Sigmoid colon (tissue), 4 donors: ENCODE data around the gene BIVM.

ENCODE experiments used
- CTCF ChIP-seq, 4 experiments: fragments of 450-650 bp in 3 of 4; fragments of 200-600 bp in 1 of 4; IDR thresholded peaks; one replicate each; pipeline ENCODE4 v1.5.1; 2016 to 2019; ENCODE audit warnings: antibody characterized with exemption in 4 of 4, mild to moderate bottlenecking in 3 of 4, moderate library complexity in 2 of 4
- EP300 ChIP-seq, 4 donors: sonication (generic); formaldehyde crosslinking; IDR thresholded peaks; one replicate each; pipeline ENCODE4 v1.6.1; 2017; ENCODE audit warnings: antibody characterized with exemption in 4 of 4

GRCh38 chr13:102838982-102839381 lies 40.1 kb downstream of the BIVM start:
- TF ChIP-seq CTCF (IDR thresholded peaks at IDR 0.05) (no peak), EP300 (IDR thresholded peaks at IDR 0.05) (no peak)
